ENCODE results near the gene KIF1B.

Gene KIF1B

DNA sequence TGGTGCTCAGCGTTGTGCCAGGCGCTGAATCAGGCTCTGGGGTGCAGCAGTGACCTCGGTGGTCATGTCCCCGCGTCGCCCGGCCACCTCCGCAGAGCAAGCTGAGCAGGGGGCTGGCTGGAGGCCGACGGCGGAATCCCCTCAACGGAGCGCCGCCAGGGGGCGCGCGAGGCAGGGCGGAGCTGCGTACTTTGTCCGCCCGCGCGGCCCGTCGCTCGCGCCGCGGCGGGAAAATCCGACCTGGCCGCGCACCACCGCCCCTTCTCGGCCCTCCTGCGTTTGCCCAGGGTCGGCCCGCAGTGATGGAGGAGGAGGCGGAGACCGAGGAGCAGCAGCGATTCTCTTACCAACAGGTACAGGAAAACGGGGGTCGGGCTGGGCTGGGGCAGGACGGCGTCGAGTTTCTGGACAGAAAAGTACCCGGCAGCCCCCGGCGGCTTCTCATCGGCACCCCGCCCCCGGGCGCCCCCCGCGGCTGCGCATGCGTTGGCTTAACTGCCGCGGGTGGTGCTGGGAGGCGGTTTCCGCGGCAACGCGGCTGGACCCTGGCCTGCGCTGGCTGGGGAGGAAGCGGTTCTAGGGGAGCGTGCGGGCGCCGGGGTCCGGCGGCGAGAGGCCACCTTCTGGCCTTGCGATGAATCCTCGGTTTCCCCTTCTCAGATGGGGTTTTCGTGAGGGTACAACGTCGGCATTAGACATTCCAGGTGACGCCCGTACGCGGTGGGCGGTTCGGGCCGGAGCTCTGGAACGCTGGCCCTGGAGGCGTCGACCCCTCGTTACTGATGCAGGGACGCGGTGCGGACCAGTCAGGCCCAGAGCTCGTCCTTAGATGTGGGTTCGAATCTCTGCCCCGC is 220.1 kb downstream of the KIF1B start, which contains the start of gene CENPS:
Gene CENPS, plus strand, starts transcription at position 218 of the 854 bp plus-strand sequence. Its CDS starts 85 bp downstream, at position 303.
- DNase-seq (ENCODE audit: low read depth): peak; percentile 90

Data from stimulated activated CD4-positive, alpha-beta T cell treated with anti-CD3 and anti-CD28 coated beads, Interleukin-2, amount 100 ng/mL, for 4 hours (primary cell).